ENCODE measurements around the gene SHANK3. TPM values are rescaled to one million over a fixed set of nuclear protein-coding genes. Genes with fewer than 3 reads are reported as not detected.

SHANK3 gene
- total and polyA plus RNA-seq, 7 donors: 4.2 to 16.3 (median 9.3) TPM

DNA sequence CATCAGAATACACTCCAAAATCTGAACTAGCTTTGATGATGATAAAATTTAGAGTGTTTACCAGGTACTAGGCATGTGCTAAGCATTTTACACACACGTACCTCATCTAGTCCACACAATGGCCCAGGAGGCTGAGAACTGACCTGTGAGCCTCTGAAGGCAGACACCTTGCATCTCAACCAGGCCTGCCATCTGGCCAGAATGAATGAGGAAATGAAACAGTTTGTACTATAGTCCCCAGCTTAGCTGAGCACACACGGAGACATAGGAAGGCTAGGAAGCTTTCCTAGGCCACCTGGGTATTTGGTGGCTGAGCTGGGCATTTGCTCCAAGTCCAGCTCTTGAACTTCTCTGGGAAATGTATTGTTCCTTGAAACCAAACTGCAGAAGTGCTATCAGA, 6.9 kb upstream of the SHANK3 start:
- Histone ChIP-seq H3K9me3 (no peaks in the 10 kb centered on the region), H3K27me3 (ENCODE audit: insufficient read depth in 3 of 3, low read length in 2 of 3) (peaks cover 0 to 24% (median 0%) of the 10 kb centered on the region in 3 donors), H3K4me3 (no peak overlapping the region), H3K36me3 (ENCODE audit: insufficient read depth in 1 of 2, low read depth in 1 of 2) (no peaks in the 10 kb centered on the region), H3K27ac (no peak overlapping the region), H3K4me1 (no peaks in the 10 kb centered on the region)
- no peak for DNase-seq
- intact Hi-C loops (cut with DNase I): no loop called here
- 44 to 53% (median 52%) methylated on average over 2 of the region's 2 CpGs for WGBS, 3 donors
- ATAC-seq: no peak
- no peak for TF ChIP-seq CTCF (IDR thresholded peaks at IDR 0.05)

DNA sequence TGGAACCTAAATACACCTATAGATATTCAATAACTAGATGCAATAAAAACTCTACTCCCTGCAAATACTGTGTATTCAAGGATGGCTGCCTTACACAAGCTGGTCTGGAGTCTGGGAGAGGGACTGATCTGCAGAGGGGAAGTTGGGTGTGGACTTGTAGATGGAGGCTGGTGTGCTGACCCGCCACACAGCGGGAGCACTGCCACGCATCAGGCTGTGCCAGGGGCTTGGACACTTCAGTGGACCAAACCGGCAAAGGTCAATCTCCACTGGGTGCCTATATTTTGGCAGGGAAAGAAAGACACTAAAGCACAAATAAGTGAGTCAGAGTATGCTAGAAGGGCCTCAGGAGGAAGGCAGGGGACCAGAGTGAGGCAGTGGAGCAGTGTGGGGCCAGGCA, 2.1 kb upstream of the SHANK3 start:
- TF ChIP-seq CTCF (IDR thresholded peaks at IDR 0.05): no peak
- no peak for DNase-seq
- 38 to 48% (median 46%) methylated on average over 4 of the region's 4 CpGs for WGBS, 3 donors
- ATAC-seq: no peak
- Histone ChIP-seq H3K4me3 (no peak overlapping the region), H3K27me3 (ENCODE audit: insufficient read depth in 3 of 3, low read length in 2 of 3) (peaks cover 0 to 50% (median 9%) of the 10 kb centered on the region in 3 donors), H3K4me1 (no peaks in the 10 kb centered on the region), H3K27ac (peak overlapping the region; percentile 4), H3K9me3 (no peaks in the 10 kb centered on the region), H3K36me3 (ENCODE audit: insufficient read depth in 1 of 2, low read depth in 1 of 2) (no peaks in the 10 kb centered on the region)
- intact Hi-C loops (cut with DNase I): no loop called here

GRCh38 chr22:50670914-50671538, 1.6 kb upstream of the SHANK3 start:
- TF ChIP-seq CTCF (IDR thresholded peaks at IDR 0.05): no peak
- Histone ChIP-seq H3K9me3 (no peaks in the 10 kb centered on the region), H3K36me3 (ENCODE audit: insufficient read depth in 1 of 2, low read depth in 1 of 2) (no peaks in the 10 kb centered on the region), H3K27me3 (ENCODE audit: insufficient read depth in 3 of 3, low read length in 2 of 3) (peaks cover 0 to 55% (median 9%) of the 10 kb centered on the region in 3 donors), H3K4me1 (no peaks in the 10 kb centered on the region), H3K4me3 (no peak overlapping the region), H3K27ac (peak overlapping the region; percentile 49)
- DNase-seq (no peak), ATAC-seq (no peak)
- 59 to 65% (median 64%) methylated on average over 10 of the region's 10 CpGs for WGBS, 3 donors
- intact Hi-C loops (cut with DNase I): no loop called here

DNA sequence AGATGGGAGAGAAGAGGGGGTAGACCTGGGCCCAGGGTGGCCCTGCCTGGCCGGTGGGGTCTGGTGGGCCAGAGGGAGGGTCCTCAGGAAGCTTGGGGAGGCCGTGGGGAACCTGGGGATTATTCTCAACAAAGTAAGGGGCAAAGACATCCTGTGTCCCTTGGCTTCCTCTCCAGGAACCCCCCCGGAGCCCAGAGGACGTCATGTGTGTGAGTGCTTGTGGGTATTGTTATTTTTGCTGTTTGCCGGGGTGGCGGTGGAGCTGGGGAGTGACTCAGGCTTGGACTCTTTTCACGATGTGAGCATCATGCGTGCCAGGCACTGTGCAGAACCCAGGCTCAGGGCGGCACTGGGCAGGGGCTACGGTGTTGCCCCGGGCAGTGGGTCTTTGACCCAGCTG, 982 bp upstream of the SHANK3 start:
- peak in 2 of 4 donors; percentile 29 to 36 for ATAC-seq
- intact Hi-C loops (cut with DNase I): no loop called here
- TF ChIP-seq CTCF (IDR thresholded peaks at IDR 0.05): no peak
- no peaks in the 10 kb centered on the region for H3K4me1 ChIP-seq
- no peak overlapping the region for H3K4me3 ChIP-seq
- no peaks in the 10 kb centered on the region for H3K36me3 ChIP-seq (ENCODE audit: insufficient read depth in 1 of 2, low read depth in 1 of 2)
- H3K27ac ChIP-seq: peak overlapping the region; percentile 49
- 55 to 65% (median 64%) methylated on average over 11 of the region's 11 CpGs for WGBS, 3 donors
- no peaks in the 10 kb centered on the region for H3K9me3 ChIP-seq
- H3K27me3 ChIP-seq (ENCODE audit: insufficient read depth in 3 of 3, low read length in 2 of 3): peaks cover 0 to 58% (median 12%) of the 10 kb centered on the region in 3 donors
- no peak for DNase-seq

GRCh38 chr22:50672041-50672440, 582 bp upstream of the SHANK3 start:
- no peaks in the 10 kb centered on the region for H3K4me1 ChIP-seq
- peak overlapping the region; percentile 49 for H3K27ac ChIP-seq
- ATAC-seq: peak in 3 of 4 donors; percentile 6 to 20 (median 11)
- H3K27me3 ChIP-seq (ENCODE audit: insufficient read depth in 3 of 3, low read length in 2 of 3): peaks cover 0 to 62% (median 12%) of the 10 kb centered on the region in 3 donors
- no peaks in the 10 kb centered on the region for H3K9me3 ChIP-seq
- no peak for DNase-seq
- no peaks in the 10 kb centered on the region for H3K36me3 ChIP-seq (ENCODE audit: insufficient read depth in 1 of 2, low read depth in 1 of 2)
- intact Hi-C loops (cut with DNase I): no loop called here
- WGBS, 3 donors: 56 to 69% (median 69%) methylated on average over 7 to 8 of the region's 8 CpGs
- H3K4me3 ChIP-seq: peak overlapping the region; percentile 8
- TF ChIP-seq CTCF (IDR thresholded peaks at IDR 0.05): no peak

Data from psoas muscle (tissue), 8 donors.